K562 (cell line): ENCODE results near the gene FEV. TPM values are rescaled to one million over a fixed set of nuclear protein-coding genes. Genes with fewer than 3 reads are reported as not detected.

Source experiments
- ATAC-seq: fragments of 200-7000 bp; cut with Tn5 transposase; 3 replicates; pipeline ENCODE4 v1.9.1; 2020; ENCODE audit warnings: moderate library complexity
- BruUV-seq: library from RNA; stranded (reverse); fragments of 400-500 nt; replicated peaks from 2 replicates; lab custom pipeline; 2021; lab: Mats Ljungman, UMichigan
- CTCF ChIA-PET: fragments of 300-600 bp; formaldehyde crosslinking; extraction: SDS; loops from one replicate; lab custom pipeline; 2021; ENCODE audit warnings: low intra/inter-chr PET ratio; lab: Yijun Ruan, JAX
- POLR2A ChIA-PET: fragments of 300-600, 350-650 bp; sonication (Branson Sonifier 250); formaldehyde crosslinking; extraction: SDS; loops from one replicate; lab custom pipeline; 2021; ENCODE audit warnings: antibody characterized with exemption, inconsistent platforms; lab: Yijun Ruan, JAX
- DNase-seq, 4 experiments: peaks; one replicate each; pipeline versions ENCODE4 v3.0.0 to v3.0.0-alpha.2; 2011 to 2018; ENCODE audit warnings: low spot score in 3 of 4, mixed read lengths in 3 of 4; ENCODE audit errors: extremely low read depth in 1 of 4
- FAIRE-seq: peaks from 2 replicates; lab custom pipeline; 2011; peaks lifted over from hg19 to GRCh38; lab: Jason Lieb, UNC
- H2AFZ ChIP-seq: 2 replicates; pipeline ENCODE4 v1.6.0; 2011; ENCODE audit warnings: low read depth, low read length, control low read depth, inconsistent platforms
- H3K27ac ChIP-seq: fragments of 200-600 bp; 3 replicates; pipeline ENCODE4 v1.8.0; 2011; ENCODE audit warnings: low read depth, mild to moderate bottlenecking, control low read depth, inconsistent platforms, low read length, moderate library complexity, mixed read lengths; ENCODE audit errors: extremely low read depth
- H3K27me3 ChIP-seq, 2 experiments: fragments of 300-600 bp in 1 of 2; 2 replicates in 1 of 2; 3 replicates in 1 of 2; pipeline versions ENCODE4 v1.6.0 to v1.8.0; 2011; ENCODE audit warnings: inconsistent platforms in 2 of 2, low read length in 2 of 2, mild to moderate bottlenecking in 1 of 2, mixed read lengths in 1 of 2, moderate library complexity in 1 of 2; ENCODE audit not compliant: control insufficient read depth in 2 of 2, insufficient read depth in 2 of 2
- H3K36me3 ChIP-seq: fragments of 300-600 bp; 3 replicates; pipeline ENCODE4 v1.8.0; 2011; ENCODE audit warnings: mild to moderate bottlenecking, low read length, inconsistent platforms; ENCODE audit not compliant: control insufficient read depth, insufficient read depth
- H3K4me1 ChIP-seq, 2 experiments: fragments of 200-600 bp in 1 of 2; replicated peaks in 1 of 2; 2 replicates in 1 of 2; 3 replicates in 1 of 2; pipeline versions ENCODE4 v1.5.1 to v1.8.0; 2011; ENCODE audit warnings: inconsistent platforms in 2 of 2, low read length in 2 of 2, mild to moderate bottlenecking in 1 of 2, mixed read lengths in 1 of 2, moderate library complexity in 1 of 2; ENCODE audit not compliant: control insufficient read depth in 2 of 2, insufficient read depth in 2 of 2
- H3K4me2 ChIP-seq: 2 replicates; pipeline ENCODE4 v1.6.1; 2011; ENCODE audit warnings: low read length, control low read depth, inconsistent platforms, mixed read lengths; ENCODE audit not compliant: insufficient read depth
- H3K4me3 ChIP-seq: fragments of 200-600 bp; sonication (generic), shearing (Covaris generic); 2 replicates; pipeline ENCODE4 v1.5.1; 2016; ENCODE audit warnings: control low read depth, inconsistent platforms
- H3K79me2 ChIP-seq: fragments of 200-600 bp; 3 replicates; pipeline ENCODE4 v1.8.0; 2011; ENCODE audit warnings: low read length, inconsistent platforms; ENCODE audit not compliant: control insufficient read depth, insufficient read depth
- H3K9ac ChIP-seq, 2 experiments: 2 replicates each; pipeline versions ENCODE4 v1.6.0 to v1.6.1; 2011; ENCODE audit warnings: low read depth in 2 of 2, low read length in 2 of 2, control low read depth in 1 of 2, inconsistent platforms in 1 of 2, mild to moderate bottlenecking in 1 of 2, mixed read lengths in 1 of 2; ENCODE audit not compliant: insufficient read depth in 1 of 2
- H3K9me1 ChIP-seq: one replicate; pipeline ENCODE4 v1.6.0; 2011; ENCODE audit warnings: inconsistent platforms, mild to moderate bottlenecking, low read length, moderate library complexity; ENCODE audit not compliant: control insufficient read depth, insufficient read depth
- H3K9me3 ChIP-seq: replicated peaks from 2 replicates; pipeline ENCODE4 v1.5.1; 2011; ENCODE audit warnings: low read depth, low read length, inconsistent platforms; ENCODE audit not compliant: control insufficient read depth, insufficient read depth
- H4K20me1 ChIP-seq: replicated peaks from 2 replicates; pipeline ENCODE4 v1.6.1; 2011; ENCODE audit warnings: low read length, inconsistent platforms, mixed read lengths; ENCODE audit not compliant: control insufficient read depth, insufficient read depth
- BMI1 ChIP-seq: fragments of 150-350 bp; IDR thresholded peaks from 2 replicates; pipeline ENCODE4 v1.6.1; 2014; ENCODE audit warnings: low read length
- EGR1 ChIP-seq: fragments of 450-650 bp; conservative IDR thresholded peaks from 2 replicates; pipeline ENCODE4 v1.6.1; 2017; ENCODE audit warnings: mild to moderate bottlenecking
- EZH2 ChIP-seq: IDR thresholded peaks from 2 replicates; pipeline ENCODE4 v1.6.1; 2012; ENCODE audit warnings: low read depth, mild to moderate bottlenecking, inconsistent platforms, low read length, borderline replicate concordance
- JUNB ChIP-seq: fragments of 450-650 bp; formaldehyde crosslinking; conservative IDR thresholded peaks from 2 replicates; pipeline ENCODE4 v1.4.0; 2020; ENCODE audit warnings: mild to moderate bottlenecking
- NELFE ChIP-seq: IDR thresholded peaks from 2 replicates; pipeline ENCODE4 v1.6.1; 2011; ENCODE audit warnings: mild to moderate bottlenecking; ENCODE audit not compliant: insufficient read depth, insufficient read length
- TFAM ChIP-seq: fragments of 250-450 bp; sonication (Bioruptor Pico); conservative IDR thresholded peaks from 2 replicates; pipeline ENCODE4 v1.5.0; 2021; ENCODE audit warnings: mild to moderate bottlenecking, moderate library complexity
- WHSC1 ChIP-seq: IDR thresholded peaks from one replicate; pipeline ENCODE4 v1.6.1; 2012; ENCODE audit warnings: low read length, control low read depth, inconsistent platforms
- ZNF124 ChIP-seq: sonication (generic); formaldehyde crosslinking; IDR thresholded peaks from 2 replicates; pipeline ENCODE4 v1.8.1; 2022; ENCODE audit warnings: missing genetic modification reagents
- ZNF140 ChIP-seq: fragments of 250-450 bp; sonication (Bioruptor Pico); IDR thresholded peaks from 2 replicates; pipeline ENCODE4 v1.8.0; 2021; ENCODE audit warnings: moderate library complexity, mild to moderate bottlenecking, inconsistent platforms
- WGBS: fragments of 100-300 bp; shearing (Covaris generic); methylation state at CpG from one replicate; pipeline ENCODE4 v1.1.6; 2016; ENCODE audit warnings: low coverage, mixed read lengths; ENCODE audit not compliant: insufficient coverage; ENCODE audit errors: missing lambda C conversion rate; 5-methylcytosine and 5-hydroxymethylcytosine counted together
- in situ Hi-C: fragments of 300-500 bp; cut with MboI; formaldehyde crosslinking; loops from 4 replicates; pipeline ENCODE4 v1.15.0; 2018; ENCODE audit warnings: inconsistent platforms, mixed read lengths
- intact Hi-C: fragments of 100-400 bp; cut with micrococcal nuclease; formaldehyde crosslinking; loops from 2 replicates; pipeline ENCODE4 v1.14.2; 2022
- polyA plus RNA-seq, 8 experiments: library from polyadenylated mRNA; depleted of rRNA in 4 of 8; stranded (reverse) in 5 of 8; unstranded in 3 of 8; fragments of >200 nt; fragmentation: Nextera tagmentation in 2 of 8; fragmentation: Illumina TruSeq in 1 of 8; extraction: Ambion mirVana in 2 of 8; extraction: Trizol in 1 of 8; gene quantifications; 2 replicates each; pipeline versions ENCODE4 v1.2.1 to v1.2.3, GENCODE V29; 2011 to 2014; ENCODE audit warnings: inconsistent platforms in 1 of 8, missing spikeins in 1 of 8
- total RNA-seq, 7 experiments: library from RNA; depleted of rRNA in 6 of 7; stranded (reverse); fragments of >200 nt in 6 of 7; fragmentation: Illumina TruSeq in 2 of 7; extraction: Trizol in 2 of 7; gene quantifications; 2 replicates each; pipeline versions ENCODE4 v1.2.1 to v1.2.3, GENCODE V29; 2011 to 2021; ENCODE audit warnings: low replicate concordance in 1 of 7
- TF ChIP-seq, protein P1 (sequence below), 2 experiments: IDR thresholded peaks; 2 replicates each; pipeline ENCODE4 v1.6.1; 2011; ENCODE audit warnings: borderline replicate concordance in 1 of 2, control low read depth in 1 of 2, low read depth in 1 of 2, low read length in 1 of 2, mild to moderate bottlenecking in 1 of 2, mixed read lengths in 1 of 2, moderate library complexity in 1 of 2; ENCODE audit not compliant: insufficient read depth in 1 of 2, insufficient read length in 1 of 2, poor library complexity in 1 of 2, severe bottlenecking in 1 of 2; ENCODE audit errors: extremely low read depth in 1 of 2
- TF ChIP-seq, protein P2 (sequence below): fragments of 450-650 bp; formaldehyde crosslinking; IDR thresholded peaks from 2 replicates; pipeline ENCODE4 v1.4.0; 2020; ENCODE audit warnings: mild to moderate bottlenecking, moderate library complexity
- TF ChIP-seq, protein P3 (sequence below): fragments of 250-450 bp; sonication (Bioruptor Pico); IDR thresholded peaks from 2 replicates; pipeline ENCODE4 v1.5.0; 2021; ENCODE audit warnings: mild to moderate bottlenecking, borderline replicate concordance
- TF ChIP-seq, protein P4 (sequence below): fragments of 450-650 bp; IDR thresholded peaks from 2 replicates; pipeline ENCODE4 v1.6.1; 2016; ENCODE audit warnings: low read depth, mild to moderate bottlenecking, moderate library complexity

Gene FEV
- total and polyA plus RNA-seq, 9 of the 15 experiments (the other 6 are each of a cell fraction or from before 2014, with no cell fraction given) = 0.08 to 1.6 (median 0.62) TPM; not detected in 1

DNA sequence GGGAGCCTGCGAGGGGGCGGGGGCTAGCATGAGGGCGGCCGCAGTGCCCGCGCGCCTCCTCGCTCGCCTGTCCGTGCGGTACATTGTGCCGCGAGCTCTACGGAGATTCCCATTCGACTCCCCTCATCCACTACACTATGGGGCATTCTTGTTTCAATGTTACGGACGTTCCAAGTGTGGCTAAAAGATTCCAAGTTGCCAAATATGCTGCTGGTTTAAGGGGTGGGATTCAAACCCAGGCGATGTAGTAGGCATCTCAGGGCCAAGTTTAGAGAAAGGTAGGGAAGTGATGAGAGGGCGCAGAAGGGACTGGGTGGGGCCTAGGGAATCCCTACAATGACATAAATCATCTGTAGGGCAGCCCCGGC, 18.3 kb upstream of the FEV start (continued):
- TF ChIP-seq, protein P1, sequence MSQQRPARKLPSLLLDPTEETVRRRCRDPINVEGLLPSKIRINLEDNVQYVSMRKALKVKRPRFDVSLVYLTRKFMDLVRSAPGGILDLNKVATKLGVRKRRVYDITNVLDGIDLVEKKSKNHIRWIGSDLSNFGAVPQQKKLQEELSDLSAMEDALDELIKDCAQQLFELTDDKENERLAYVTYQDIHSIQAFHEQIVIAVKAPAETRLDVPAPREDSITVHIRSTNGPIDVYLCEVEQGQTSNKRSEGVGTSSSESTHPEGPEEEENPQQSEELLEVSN (IDR thresholded peaks at IDR 0.05; ENCODE audit: borderline replicate concordance in 1 of 2, extremely low read depth in 1 of 2, insufficient read depth in 1 of 2, insufficient read length in 1 of 2, low read depth in 1 of 2, low read length in 1 of 2, poor library complexity in 1 of 2, severe bottlenecking in 1 of 2) = peak in 1 of 2 experiments; percentile 63
- TF ChIP-seq ZNF140 = no peak
- TF ChIP-seq ZNF124 = no peak
- no peak for TF ChIP-seq JUNB (CRISPR knock-in tag)
- peak; percentile 38; the same call in 1 of the 2 replicates for TF ChIP-seq EGR1

DNA sequence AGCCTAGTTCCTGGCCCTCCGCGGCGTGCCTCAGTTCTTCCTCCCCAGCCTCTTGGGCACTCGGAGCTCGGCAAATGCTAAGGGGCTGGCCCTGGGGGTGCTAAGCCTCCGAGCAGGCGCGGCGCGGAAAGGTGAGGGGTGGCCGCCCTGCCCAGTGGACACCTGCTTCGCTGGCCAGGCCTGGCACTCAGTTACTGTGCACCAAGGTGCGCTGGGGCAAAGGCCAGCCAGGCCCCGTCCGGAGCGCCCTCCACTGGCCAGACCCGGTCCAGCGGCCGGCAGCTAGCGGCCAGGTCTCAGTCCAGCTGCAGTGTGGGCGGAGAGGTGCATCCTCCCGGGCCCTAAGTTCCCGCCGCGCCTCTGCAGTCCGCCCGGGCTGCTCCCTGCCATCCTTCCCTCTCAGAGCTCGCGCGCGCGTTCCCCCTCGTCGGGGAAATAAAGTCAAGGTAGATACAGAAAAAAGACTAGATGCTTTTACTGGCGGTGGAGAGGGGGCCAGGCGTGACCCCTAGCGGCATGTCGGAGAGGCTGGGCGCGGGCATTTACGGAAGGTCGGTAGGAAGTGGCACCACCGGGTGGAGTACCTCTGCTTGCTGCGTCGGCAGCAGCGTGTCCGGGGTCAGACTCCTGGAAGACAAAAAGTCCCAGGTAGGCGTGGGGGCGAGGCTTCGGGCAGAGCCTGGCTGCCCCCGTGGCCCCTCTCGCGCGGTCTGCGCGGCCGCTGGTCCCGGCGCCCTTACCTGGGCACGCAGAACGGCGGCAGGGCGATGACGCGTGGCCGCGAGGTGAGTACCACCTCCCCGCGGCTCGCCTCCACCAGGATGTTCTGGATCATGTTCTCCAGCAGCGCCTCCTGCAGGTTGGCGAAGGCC, 17.6 kb upstream of the FEV start:
- Histone ChIP-seq H3K9ac (no peak overlapping the region), H4K20me1 (no peaks in the 10 kb centered on the region), H3K79me2 (no peaks in the 10 kb centered on the region), H2AFZ (peak overlapping the region; percentile 66; the same call in 1 of the 2 replicates), H3K4me3 (no peak overlapping the region), H3K27ac (no peak overlapping the region), H3K9me1 (no peaks in the 10 kb centered on the region), H3K27me3 (peaks cover 0 to 32% of the 10 kb centered on the region in 2 experiments; a peak in 2 of 5 replicates), H3K4me2 (peak overlapping the region; percentile 50), H3K36me3 (no peaks in the 10 kb centered on the region), H3K4me1 (peaks cover 9 to 32% of the 10 kb centered on the region in 2 experiments), H3K9me3 (no peaks in the 10 kb centered on the region)
- in situ Hi-C loops = no loop called here
- WGBS = 19% methylated on average over 35 of the region's 72 CpGs
- DNase-seq (peak; percentile 74 to 83 (median 82)), ATAC-seq (peak; percentile 95), FAIRE-seq (no peak)
- CTCF ChIA-PET = no interaction called here
- intact Hi-C loops = no loop called here
- no TSS peak for BruUV-seq
- POLR2A ChIA-PET = interaction anchor here (0.6 to 0.8 kb wide), 2 partner anchors 122 to 428 kb away, joined by 3 read pairs; no protein-coding TSS in a partner anchor
- TF ChIP-seq WHSC1 (no peak), EZH2 (no peak), EGR1 (peak; percentile 80), NELFE (no peak), BMI1 (no peak), TFAM (CRISPR knock-in tag) (no peak)
- TF ChIP-seq, protein P2, sequence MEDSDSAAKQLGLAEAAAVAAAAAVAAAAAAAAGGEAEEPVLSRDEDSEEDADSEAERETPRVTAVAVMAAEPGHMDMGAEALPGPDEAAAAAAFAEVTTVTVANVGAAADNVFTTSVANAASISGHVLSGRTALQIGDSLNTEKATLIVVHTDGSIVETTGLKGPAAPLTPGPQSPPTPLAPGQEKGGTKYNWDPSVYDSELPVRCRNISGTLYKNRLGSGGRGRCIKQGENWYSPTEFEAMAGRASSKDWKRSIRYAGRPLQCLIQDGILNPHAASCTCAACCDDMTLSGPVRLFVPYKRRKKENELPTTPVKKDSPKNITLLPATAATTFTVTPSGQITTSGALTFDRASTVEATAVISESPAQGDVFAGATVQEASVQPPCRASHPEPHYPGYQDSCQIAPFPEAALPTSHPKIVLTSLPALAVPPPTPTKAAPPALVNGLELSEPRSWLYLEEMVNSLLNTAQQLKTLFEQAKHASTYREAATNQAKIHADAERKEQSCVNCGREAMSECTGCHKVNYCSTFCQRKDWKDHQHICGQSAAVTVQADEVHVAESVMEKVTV = no peak
- TF ChIP-seq, protein P3, sequence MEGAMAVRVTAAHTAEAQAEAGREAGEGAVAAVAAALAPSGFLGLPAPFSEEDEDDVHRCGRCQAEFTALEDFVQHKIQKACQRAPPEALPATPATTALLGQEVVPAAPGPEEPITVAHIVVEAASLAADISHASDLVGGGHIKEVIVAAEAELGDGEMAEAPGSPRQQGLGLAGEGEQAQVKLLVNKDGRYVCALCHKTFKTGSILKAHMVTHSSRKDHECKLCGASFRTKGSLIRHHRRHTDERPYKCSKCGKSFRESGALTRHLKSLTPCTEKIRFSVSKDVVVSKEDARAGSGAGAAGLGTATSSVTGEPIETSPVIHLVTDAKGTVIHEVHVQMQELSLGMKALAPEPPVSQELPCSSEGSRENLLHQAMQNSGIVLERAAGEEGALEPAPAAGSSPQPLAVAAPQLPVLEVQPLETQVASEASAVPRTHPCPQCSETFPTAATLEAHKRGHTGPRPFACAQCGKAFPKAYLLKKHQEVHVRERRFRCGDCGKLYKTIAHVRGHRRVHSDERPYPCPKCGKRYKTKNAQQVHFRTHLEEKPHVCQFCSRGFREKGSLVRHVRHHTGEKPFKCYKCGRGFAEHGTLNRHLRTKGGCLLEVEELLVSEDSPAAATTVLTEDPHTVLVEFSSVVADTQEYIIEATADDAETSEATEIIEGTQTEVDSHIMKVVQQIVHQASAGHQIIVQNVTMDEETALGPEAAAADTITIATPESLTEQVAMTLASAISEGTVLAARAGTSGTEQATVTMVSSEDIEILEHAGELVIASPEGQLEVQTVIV (CRISPR knock-in tag) = no peak
- TF ChIP-seq, protein P4, sequence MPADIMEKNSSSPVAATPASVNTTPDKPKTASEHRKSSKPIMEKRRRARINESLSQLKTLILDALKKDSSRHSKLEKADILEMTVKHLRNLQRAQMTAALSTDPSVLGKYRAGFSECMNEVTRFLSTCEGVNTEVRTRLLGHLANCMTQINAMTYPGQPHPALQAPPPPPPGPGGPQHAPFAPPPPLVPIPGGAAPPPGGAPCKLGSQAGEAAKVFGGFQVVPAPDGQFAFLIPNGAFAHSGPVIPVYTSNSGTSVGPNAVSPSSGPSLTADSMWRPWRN = no peak
